PC-3 (cell line): Measurements from ENCODE around the gene CCIN. TPM values are rescaled to one million over a fixed set of nuclear protein-coding genes. Genes with fewer than 3 reads are reported as not detected.

Experiments used
- ATAC-seq: fragments of 200-7000 bp; cut with Tn5 transposase; 2 replicates; pipeline ENCODE4 v1.9.1; 2020; ENCODE audit warnings: mild to moderate bottlenecking, moderate library complexity
- BruUV-seq: library from RNA; stranded (reverse); fragments of 400-500 nt; replicated peaks from 2 replicates; lab custom pipeline; 2021; lab: Mats Ljungman, UMichigan
- CTCF ChIA-PET: fragments of 300-600 bp; sonication (Branson Sonifier 250); formaldehyde crosslinking; loops from one replicate; lab custom pipeline; 2022; ENCODE audit warnings: antibody characterized with exemption; lab: Charles Lee
- POLR2A ChIA-PET: fragments of 300-600 bp; sonication (Branson Sonifier 250); formaldehyde crosslinking; loops from one replicate; lab custom pipeline; 2022; ENCODE audit warnings: antibody characterized with exemption; ENCODE audit not compliant: unreplicated experiment; lab: Charles Lee
- DNase-seq: peaks from one replicate; pipeline ENCODE4 v3.0.0-alpha.2; 2015
- H2AFZ ChIP-seq: fragments of 300-600 bp; sonication (generic); 2 replicates; pipeline ENCODE4 v1.6.0; 2016; ENCODE audit warnings: antibody characterized with exemption, low read length
- H3F3A ChIP-seq: fragments of 300-600 bp; sonication (generic); one replicate; pipeline ENCODE4 v1.6.0; 2017; ENCODE audit warnings: antibody characterized with exemption, low read length, control low read depth, mild to moderate bottlenecking; ENCODE audit not compliant: unreplicated experiment
- H3K27ac ChIP-seq: fragments of 300-600 bp; sonication (generic); 2 replicates; pipeline ENCODE4 v1.5.1; 2016; ENCODE audit warnings: mild to moderate bottlenecking, low read length
- H3K27me3 ChIP-seq: fragments of 300-600 bp; sonication (generic); 2 replicates; pipeline ENCODE4 v1.6.1; 2016; ENCODE audit warnings: low read length, mixed read lengths
- H3K36me3 ChIP-seq: fragments of 300-600 bp; sonication (generic); 2 replicates; pipeline ENCODE4 v1.6.1; 2016; ENCODE audit warnings: low read depth, mixed run types, low read length, mixed read lengths
- H3K4me1 ChIP-seq: fragments of 300-600 bp; sonication (generic); 2 replicates; pipeline ENCODE4 v1.5.1; 2016; ENCODE audit warnings: low read length; ENCODE audit not compliant: insufficient read depth
- H3K4me2 ChIP-seq: fragments of 300-600 bp; sonication (generic); 2 replicates; pipeline ENCODE4 v1.6.0; 2016; ENCODE audit warnings: low read length
- H3K4me3 ChIP-seq: fragments of 300-600 bp; sonication (generic); 2 replicates; pipeline ENCODE4 v1.5.1; 2016; ENCODE audit warnings: mild to moderate bottlenecking, low read length, mixed read lengths
- H3K79me2 ChIP-seq: fragments of 300-600 bp; sonication (generic); 2 replicates; pipeline ENCODE4 v1.6.1; 2017; ENCODE audit warnings: low read length, mixed read lengths
- H3K9ac ChIP-seq: fragments of 300-600 bp; sonication (generic); 2 replicates; pipeline ENCODE4 v1.6.0; 2016; ENCODE audit warnings: mild to moderate bottlenecking, low read length
- H3K9me2 ChIP-seq: fragments of 300-600 bp; sonication (generic); replicated peaks from 2 replicates; pipeline ENCODE4 v1.6.1; 2016; ENCODE audit warnings: mixed run types, low read length, mixed read lengths
- H3K9me3 ChIP-seq: fragments of 300-600 bp; sonication (generic); 2 replicates; pipeline ENCODE4 v1.6.1; 2016; ENCODE audit warnings: low read length, mixed read lengths
- H4K20me1 ChIP-seq: fragments of 300-600 bp; sonication (generic); 2 replicates; pipeline ENCODE4 v1.6.1; 2016; ENCODE audit warnings: low read length, mixed read lengths
- CTCF ChIP-seq: fragments of 300-600 bp; sonication (generic); conservative IDR thresholded peaks from 2 replicates; pipeline ENCODE4 v1.5.1; 2017; ENCODE audit warnings: antibody characterized with exemption, low read depth, mild to moderate bottlenecking, low read length
- EZH2 ChIP-seq: fragments of 300-600 bp; sonication (generic); IDR thresholded peaks from one replicate; pipeline ENCODE4 v1.6.1; 2017; ENCODE audit warnings: antibody characterized with exemption, mild to moderate bottlenecking, low read length; ENCODE audit not compliant: unreplicated experiment
- EZH2phosphoT487 ChIP-seq: fragments of 300-600 bp; sonication (generic); IDR thresholded peaks from 2 replicates; pipeline ENCODE4 v1.6.1; 2018; ENCODE audit warnings: mild to moderate bottlenecking, antibody characterized with exemption, low read length, borderline replicate concordance
- intact Hi-C: fragments of 100-400 bp; cut with micrococcal nuclease; formaldehyde crosslinking; loops from 2 replicates; pipeline ENCODE4 v1.9.0; 2023
- total RNA-seq: library from RNA; depleted of rRNA; stranded (reverse); fragments of >200 nt; gene quantifications from 2 replicates; pipeline ENCODE4 v1.2.3, GENCODE V29; 2014

CCIN gene
- total RNA-seq, 1 experiment from 2014 or later: 0.22 TPM

- no peak overlapping the region for H3K27ac ChIP-seq
- H3K4me3 ChIP-seq: no peak overlapping the region
- BruUV-seq: no TSS peak
- H3K9me2 ChIP-seq: no peaks in the 10 kb centered on the region
- DNase-seq: no peak
- no peaks in the 10 kb centered on the region for H3K27me3 ChIP-seq
- no peaks in the 10 kb centered on the region for H3F3A ChIP-seq
- no peaks in the 10 kb centered on the region for H4K20me1 ChIP-seq
- no peaks in the 10 kb centered on the region for H3K4me1 ChIP-seq
- H3K36me3 ChIP-seq: no peaks in the 10 kb centered on the region
- H2AFZ ChIP-seq: no peak overlapping the region
- no peaks in the 10 kb centered on the region for H3K79me2 ChIP-seq
- intact Hi-C loops: no loop called here
- ChIA-PET CTCF (no interaction called here), POLR2A (no interaction called here)
- no peak overlapping the region for H3K4me2 ChIP-seq
- no peak overlapping the region for H3K9ac ChIP-seq
- no peak for TF ChIP-seq EZH2
- ATAC-seq: no peak
- H3K9me3 ChIP-seq: no peaks in the 10 kb centered on the region
These were observed 43.0 kb upstream of the CCIN start for GRCh38 chr9:36126016-36126730.

- Histone ChIP-seq H3K9me3 (no peaks in the 10 kb centered on the region), H3K4me1 (peaks cover 14% of the 10 kb centered on the region), H3K4me2 (no peak overlapping the region), H3K36me3 (no peaks in the 10 kb centered on the region), H3K79me2 (no peaks in the 10 kb centered on the region), H3K9me2 (no peaks in the 10 kb centered on the region), H3K4me3 (no peak overlapping the region), H4K20me1 (no peaks in the 10 kb centered on the region), H3F3A (no peaks in the 10 kb centered on the region), H2AFZ (no peak overlapping the region), H3K27me3 (no peaks in the 10 kb centered on the region), H3K9ac (no peak overlapping the region), H3K27ac (no peak overlapping the region)
- intact Hi-C loops: no loop called here
- ChIA-PET CTCF (no interaction called here), POLR2A (no interaction called here)
- TF ChIP-seq EZH2 (no peak), EZH2phosphoT487 (no peak), CTCF (no peak)
- DNase-seq: no peak
- ATAC-seq: no peak
- no TSS peak for BruUV-seq
These were observed 41.4 kb upstream of the CCIN start for GRCh38 chr9:36127652-36128244.

- H3K27ac ChIP-seq: no peak overlapping the region
- no peak overlapping the region for H3K4me2 ChIP-seq
- no peaks in the 10 kb centered on the region for H3K27me3 ChIP-seq
- ChIA-PET POLR2A (no interaction called here), CTCF (no interaction called here)
- no peak for ATAC-seq
- no peak overlapping the region for H3K4me3 ChIP-seq
- H3K79me2 ChIP-seq: no peaks in the 10 kb centered on the region
- no TSS peak for BruUV-seq
- intact Hi-C loops: no loop called here
- no peaks in the 10 kb centered on the region for H3K36me3 ChIP-seq
- no peaks in the 10 kb centered on the region for H3K9me2 ChIP-seq
- no peak for DNase-seq
- H2AFZ ChIP-seq: no peak overlapping the region
- no peak overlapping the region for H3K9ac ChIP-seq
- no peaks in the 10 kb centered on the region for H4K20me1 ChIP-seq
- TF ChIP-seq EZH2: no peak
- no peak for TF ChIP-seq EZH2phosphoT487
- no peak for TF ChIP-seq CTCF
- H3K9me3 ChIP-seq: no peaks in the 10 kb centered on the region
- no peaks in the 10 kb centered on the region for H3F3A ChIP-seq
- H3K4me1 ChIP-seq: peaks cover 14% of the 10 kb centered on the region
These were observed 40.8 kb upstream of the CCIN start for GRCh38 chr9:36128349-36128748.
